ENCODE measurements around the gene MAP3K12. TPM values are rescaled to one million over a fixed set of nuclear protein-coding genes. Genes with fewer than 3 reads are reported as not detected.

Gene MAP3K12
- total and polyA plus RNA-seq, 10 of the 15 experiments (the other 5 are each of a cell fraction or from before 2014, with no cell fraction given), result 0.45 to 14.9 (median 6.9) TPM

GRCh38 chr12:53443955-53444354, 55.3 kb downstream of the MAP3K12 start (continued):
- no peak for TF ChIP-seq ZNF687 (IDR thresholded peaks at IDR 0.05)

GRCh38 chr12:53441040-53441833, 58.0 kb downstream of the MAP3K12 start, which contains the start of gene PRR13:
Gene PRR13, plus strand, starts transcription at chr12:53441734. Its CDS starts 981 bp downstream, at chr12:53442715.
- intact Hi-C loops (cut with micrococcal nuclease; ENCODE audit: unreplicated experiment), result no loop called here
- Histone ChIP-seq H3K9ac (ENCODE audit: control insufficient read depth, insufficient read depth, low read length) (peak within 1 kb of the TSS; percentile 99), H3K27ac (ENCODE audit: control insufficient read depth, insufficient read depth) (peak within 1 kb of the TSS; percentile 92), H3K4me2 (ENCODE audit: control insufficient read depth, insufficient read depth) (peak within 1 kb of the TSS; percentile 99), H3K4me1 (ENCODE audit: control insufficient read depth, insufficient read depth, low read length) (peaks cover 9% of the 10 kb centered on the region; the same call in 1 of the 2 replicates), H3K36me3 (ENCODE audit: control insufficient read depth in 2 of 2, insufficient read depth in 2 of 2, low read length in 1 of 2) (peaks cover 0 to 12% of the 10 kb centered on the region in 2 experiments; a peak in 1 of 4 replicates), H3K4me3 (peak within 1 kb of the TSS; percentile 90), H4K20me1 (ENCODE audit: control insufficient read depth, insufficient read depth) (no peaks in the 10 kb centered on the region), H2AFZ (ENCODE audit: control insufficient read depth, low read depth, low read length) (peak within 1 kb of the TSS; percentile 99), H3K9me3 (replicated peaks; ENCODE audit: control insufficient read depth, insufficient read depth, low read length) (no peaks in the 10 kb centered on the region), H3K27me3 (replicated peaks in 1 of 2; ENCODE audit: control insufficient read depth in 2 of 2, insufficient read depth in 2 of 2, low read length in 1 of 2) (no peaks in the 10 kb centered on the region), H3K79me2 (ENCODE audit: control insufficient read depth, insufficient read depth, low read length) (peaks cover 26% of the 10 kb centered on the region)
- 4% methylated on average over 31 of the region's 31 CpGs for WGBS (ENCODE audit: insufficient coverage, insufficient replicate concordance, low lambda C conversion rate, missing lambda C conversion rate)
- DNase-seq (ENCODE audit: low read depth, low spot score), result peak; percentile 98
- FAIRE-seq, result peak; percentile 99
- in situ Hi-C loops (cut with MboI), result no loop called here
- POLR2A ChIA-PET, result interaction anchor here (0.5 to 1.2 kb wide), 9 partner anchors 13 to 329 kb away, joined by 3 to 9 read pairs (median 4); partner anchors contain the start of genes SP1 and TARBP2
- CTCF ChIA-PET, result interaction anchor here (0.6 to 1.5 kb wide), 8 partner anchors 19 to 93 kb away, joined by 3 to 6 read pairs (median 3); no protein-coding TSS in a partner anchor
- BruUV-seq (replicated peaks), result no TSS peak
- RAD21 ChIA-PET (ENCODE audit: unreplicated experiment), result interaction anchor here (0.7 to 1.3 kb wide), 9 partner anchors 13 to 395 kb away, joined by 3 to 5 read pairs (median 3); partner anchors contain the start of gene SP1
- ATAC-seq, result peak; percentile 99
- SMC1A ChIA-PET (ENCODE audit: uncharacterized antibody, unreplicated experiment), result interaction anchor here (0.9 to 1.8 kb wide), 5 partner anchors 15 to 120 kb away, joined by 3 to 5 read pairs (median 4); partner anchors contain the start of genes AAAS and TARBP2
- TF ChIP-seq SIN3A (IDR thresholded peaks at IDR 0.05; ENCODE audit: low read depth, low read length), result 0 out of 2 replicates have a peak, but pooled peaks have one; percentile 26
- TF ChIP-seq E2F4 (IDR thresholded peaks at IDR 0.05; ENCODE audit: low read depth, low read length), result no peak
- no peak for TF ChIP-seq EED (IDR thresholded peaks at IDR 0.05; ENCODE audit: low read depth)
- peak; percentile 45; the same call in 1 of the 2 replicates for TF ChIP-seq CREM (IDR thresholded peaks at IDR 0.05; ENCODE audit: low read depth)
- peak; percentile 76; the same call in 1 of the 2 replicates for TF ChIP-seq CHD2 (IDR thresholded peaks at IDR 0.05; ENCODE audit: borderline replicate concordance, low read depth, low read length)
- peak; percentile 30; the same call in 1 of the 2 replicates for TF ChIP-seq ELK1 (IDR thresholded peaks at IDR 0.05; ENCODE audit: low read depth, low read length)
- TF ChIP-seq TCF3 (IDR thresholded peaks at IDR 0.05; ENCODE audit: borderline replicate concordance, insufficient read depth, low read depth, low read length), result 0 out of 2 replicates have a peak, but pooled peaks have one; percentile 10
- peak; percentile 97 for TF ChIP-seq POLR2AphosphoS2 (IDR thresholded peaks at IDR 0.05; ENCODE audit: low read depth, low read length)
- peak; percentile 80 for TF ChIP-seq MXI1 (IDR thresholded peaks at IDR 0.05; ENCODE audit: low read depth, low read length)
- TF ChIP-seq FOS (IDR thresholded peaks at IDR 0.05; ENCODE audit: borderline replicate concordance, extremely low read depth, insufficient read length), result peak; percentile 74
- TF ChIP-seq PKNOX1 (IDR thresholded peaks at IDR 0.05), result peak; percentile 98
